Motor neuron (in vitro differentiated cells): ENCODE data around the gene METRNL. TPM values are rescaled to one million over a fixed set of nuclear protein-coding genes. Genes with fewer than 3 reads are reported as not detected.

ENCODE experiments used
- ATAC-seq, 8 experiments: fragments of 200-7000 bp; cut with Tn5 transposase; replicated peaks in 6 of 8; 2 replicates each; pipeline ENCODE4 v1.8.0; 2021; ENCODE audit warnings: mild to moderate bottlenecking in 8 of 8, moderate library complexity in 8 of 8
- H3K27ac ChIP-seq, 2 donors: fragments of 250-450 bp; sonication (Bioruptor Pico); 2 replicates each; pipeline ENCODE4 v1.9.0; 2021; ENCODE audit warnings: antibody characterized with exemption in 2 of 2, mild to moderate bottlenecking in 2 of 2, moderate library complexity in 1 of 2
- H3K4me1 ChIP-seq, 2 donors: fragments of 250-450 bp; sonication (Bioruptor Pico); replicated peaks in 1 of 2; 2 replicates each; pipeline ENCODE4 v1.6.1; 2021; ENCODE audit warnings: antibody characterized with exemption in 2 of 2, mild to moderate bottlenecking in 2 of 2, moderate library complexity in 1 of 2
- H3K4me3 ChIP-seq, 5 donors: fragments of 250-450 bp; sonication (Bioruptor Pico); 2 replicates each; pipeline ENCODE4 v1.9.0; 2021; ENCODE audit warnings: antibody characterized with exemption in 5 of 5, mild to moderate bottlenecking in 5 of 5, moderate library complexity in 4 of 5
- WGBS, 10 experiments: fragments of 450-650 bp; shearing (Covaris generic); methylation state at CpG; one replicate each; pipeline ENCODE4 v1.0.0; 2022; 5-methylcytosine and 5-hydroxymethylcytosine counted together
- in situ Hi-C, 9 experiments: fragments of 400-800 bp; cut with MboI; loops; one replicate each; pipeline ENCODE4 v1.15.0; 2021; ENCODE audit warnings: low sequenced_read_pairs in 9 of 9, low pct_unique_long_range_greater_than_20kb in 2 of 9; ENCODE audit not compliant: unreplicated experiment in 9 of 9
- total RNA-seq, 8 experiments: library from RNA; unstranded; fragments of 300-600 nt; gene quantifications; 2 replicates each; pipeline versions ENCODE4 v1.2.3 to v1.2.4, GENCODE V29; 2022

Gene METRNL
- total RNA-seq, 8 experiments from 2014 or later, result 1.5 to 122 (median 6.3) TPM

DNA sequence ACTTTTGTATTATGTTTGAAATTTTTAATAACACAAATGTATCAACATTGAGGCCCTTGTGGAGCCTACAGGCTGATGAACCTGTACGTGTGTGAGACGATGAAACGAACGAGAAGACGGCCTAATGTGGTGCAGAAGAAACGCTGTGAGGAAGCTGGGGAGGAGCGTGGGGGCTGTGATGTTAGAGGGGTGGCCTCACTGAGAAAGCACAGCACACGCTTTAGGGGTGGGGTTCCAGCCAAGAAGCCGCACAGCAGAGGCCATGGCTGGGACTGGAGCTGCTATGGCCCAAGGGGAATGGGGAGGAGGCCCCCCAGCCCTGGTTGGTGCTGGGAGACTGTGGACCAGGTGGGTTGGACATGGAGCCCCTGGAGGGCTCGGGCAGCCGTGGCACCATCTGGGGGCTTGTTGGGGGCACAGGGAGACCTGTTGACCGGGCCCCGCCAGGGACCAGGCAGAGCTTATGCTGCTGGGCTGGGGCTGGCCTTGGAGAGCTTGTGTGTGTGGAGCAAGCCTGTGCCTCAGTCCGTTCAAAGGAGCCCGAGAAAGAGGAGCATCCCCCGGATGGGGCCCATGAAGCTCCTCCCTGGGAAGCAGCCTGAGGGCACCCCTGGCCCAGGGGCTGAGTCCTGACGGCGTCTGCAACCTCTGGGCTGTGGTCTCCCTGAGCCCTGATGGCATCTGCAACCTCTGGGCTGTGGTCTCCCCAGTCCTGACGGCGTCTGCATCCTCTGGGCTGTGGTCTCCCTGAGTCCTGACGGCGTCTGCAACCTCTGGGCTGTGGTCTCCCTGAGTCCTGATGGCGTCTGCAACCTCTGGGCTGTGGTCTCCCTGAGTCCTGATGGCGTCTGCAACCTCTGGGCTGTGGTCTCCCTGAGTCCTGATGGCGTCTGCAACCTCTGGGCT is 44.7 kb downstream of the METRNL start:
- no peak overlapping the region for H3K27ac ChIP-seq
- H3K4me1 ChIP-seq, result no peaks in the 10 kb centered on the region
- in situ Hi-C loops, result no loop called here
- WGBS, 10 experiments, result 18 to 95% (median 80%) methylated on average over 1 to 8 of the region's 25 CpGs; no CpG with 5 or more reads in 3 of the 10 experiments
- no peak overlapping the region for H3K4me3 ChIP-seq
- no peak for ATAC-seq

DNA sequence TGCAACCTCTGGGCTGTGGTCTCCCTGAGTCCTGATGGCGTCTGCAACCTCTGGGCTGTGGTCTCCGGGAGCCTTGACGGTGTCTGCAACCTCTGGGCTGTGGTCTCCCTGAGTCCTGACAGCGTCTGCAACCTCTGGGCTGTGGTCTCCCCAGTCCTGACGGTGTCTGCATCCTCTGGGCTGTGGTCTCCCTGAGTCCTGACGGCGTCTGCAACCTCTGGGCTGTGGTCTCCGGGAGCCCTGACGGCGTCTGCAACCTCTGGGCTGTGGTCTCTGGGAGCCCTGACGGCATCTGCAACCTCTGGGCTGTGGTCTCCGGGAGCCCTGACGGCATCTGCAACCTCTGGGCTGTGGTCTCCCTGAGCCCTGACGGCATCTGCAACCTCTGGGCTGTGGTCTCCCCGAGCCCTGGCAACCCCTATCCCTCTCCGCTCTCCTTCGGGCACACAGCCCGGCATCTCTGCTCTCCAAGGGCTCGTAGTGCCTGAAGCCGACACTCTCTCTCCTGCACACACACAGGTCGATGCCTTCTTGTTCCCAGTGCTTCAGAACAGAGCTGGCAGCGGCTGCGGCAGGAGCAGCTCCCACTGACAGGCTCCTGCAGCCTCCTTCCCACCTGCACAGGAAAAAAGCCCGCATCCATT is 45.6 kb downstream of the METRNL start:
- no peak for ATAC-seq
- WGBS, 10 experiments, result 0 to 76% (median 30%) methylated on average over 1 to 8 of the region's 24 CpGs; no CpG with 5 or more reads in 6 of the 10 experiments
- H3K4me3 ChIP-seq, result no peak overlapping the region

DNA sequence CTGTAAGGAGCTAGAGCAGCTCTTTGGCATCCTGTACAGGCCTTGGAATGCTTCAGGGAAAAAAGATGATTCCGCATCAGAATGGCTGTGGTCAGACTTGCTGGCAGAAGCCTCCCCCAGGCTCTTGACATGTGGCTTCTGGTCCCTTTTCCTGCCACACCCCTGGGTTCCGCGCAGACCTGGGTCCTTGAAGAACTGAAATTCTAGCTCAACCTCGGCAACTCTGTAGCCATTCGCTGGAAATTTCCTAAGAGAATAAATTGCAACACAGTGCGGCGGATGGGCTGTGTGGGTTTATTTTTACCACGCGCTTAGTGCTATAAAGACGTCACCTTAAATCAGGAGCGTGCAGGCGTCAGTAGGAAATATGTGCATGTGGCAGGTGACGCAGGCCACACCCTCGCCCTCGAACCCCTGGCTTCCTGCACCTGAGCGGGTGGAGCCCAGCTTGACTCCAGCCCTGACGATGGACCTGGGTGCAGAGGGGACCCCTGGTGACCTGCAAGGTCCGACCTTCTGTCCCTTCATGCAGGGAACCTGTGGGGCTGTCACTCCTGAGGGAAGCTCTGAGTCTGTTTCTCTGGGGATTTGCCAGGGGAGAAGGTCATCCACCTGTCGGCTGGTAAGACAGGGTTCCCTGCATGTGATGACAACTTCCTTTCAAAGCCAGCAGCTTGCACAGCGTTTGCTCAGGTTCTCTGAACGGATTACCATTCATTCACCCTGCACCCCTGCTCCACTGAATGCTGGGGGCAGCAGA is 46.3 kb downstream of the METRNL start:
- WGBS, 10 experiments, result 27 to 100% (median 80%) methylated on average over 1 to 13 of the region's 21 CpGs; no CpG with 5 or more reads in 3 of the 10 experiments
- in situ Hi-C loops, result no loop called here
- no peaks in the 10 kb centered on the region for H3K4me1 ChIP-seq
- H3K27ac ChIP-seq, result no peak overlapping the region
- peak in 4 of 8 experiments; percentile 21 to 78 (median 60) for ATAC-seq
- H3K4me3 ChIP-seq, result no peak overlapping the region

More for the DNA sequence above, 45.6 kb downstream of the METRNL start:
- in situ Hi-C loops, result no loop called here
- Histone ChIP-seq H3K27ac (no peak overlapping the region), H3K4me1 (no peaks in the 10 kb centered on the region)

- 33 to 80% (median 65%) methylated on average over 1 to 6 of the region's 12 CpGs; no CpG with 5 or more reads in 3 of the 10 experiments for WGBS, 10 experiments
- ATAC-seq, result no peak
- H3K4me3 ChIP-seq, result no peak overlapping the region
- no peak overlapping the region for H3K27ac ChIP-seq
- in situ Hi-C loops, result no loop called here
- no peaks in the 10 kb centered on the region for H3K4me1 ChIP-seq
Measured at GRCh38 chr17:83126275-83126811, 46.9 kb downstream of the METRNL start.

DNA sequence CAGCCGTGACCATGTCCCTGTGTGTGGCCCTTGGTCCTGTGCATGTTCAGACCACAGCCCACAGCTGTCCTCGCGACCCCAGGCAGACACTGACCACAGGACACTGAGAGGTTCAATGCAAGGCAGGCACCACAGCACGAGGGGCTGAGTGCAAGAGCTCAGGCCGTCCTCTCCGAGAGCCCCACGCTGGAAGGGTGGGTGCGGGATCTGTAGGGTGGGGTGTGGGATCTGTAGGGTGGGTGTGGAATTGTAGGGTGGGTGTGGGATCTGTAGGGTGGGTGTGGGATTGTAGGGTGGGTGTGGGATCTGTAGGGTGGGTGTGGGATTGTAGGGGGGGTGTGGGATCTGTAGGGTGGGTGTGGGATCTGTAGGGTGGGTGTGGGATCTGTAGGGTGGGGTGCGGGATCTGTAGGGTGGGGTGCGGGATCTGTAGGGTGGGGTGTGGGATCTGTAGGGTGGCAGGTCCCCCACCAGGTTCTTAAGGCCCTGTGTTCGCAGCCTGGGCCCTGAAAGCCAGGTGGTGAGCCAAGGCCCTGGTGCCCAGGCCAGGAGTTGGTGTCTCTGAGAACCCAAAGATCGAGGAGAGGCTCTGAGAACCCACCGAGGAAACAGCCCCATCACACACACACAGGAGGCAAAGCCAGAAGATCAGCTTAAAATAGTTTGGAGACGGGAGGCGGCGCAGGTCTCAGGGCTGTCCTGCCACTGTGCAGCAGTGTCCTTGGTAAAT is 48.2 kb downstream of the METRNL start:
- no peak for ATAC-seq
- H3K27ac ChIP-seq, result no peak overlapping the region
- no CpG with 5 or more reads among the region's 16 CpGs for WGBS, 10 experiments
- no peaks in the 10 kb centered on the region for H3K4me1 ChIP-seq
- H3K4me3 ChIP-seq, result no peak overlapping the region
- in situ Hi-C loops, result no loop called here

- WGBS, 10 experiments, result 60 to 91% (median 81%) methylated on average over 1 to 16 of the region's 32 CpGs; no CpG with 5 or more reads in 1 of the 10 experiments
- in situ Hi-C loops, result no loop called here
- ATAC-seq, result no peak
- Histone ChIP-seq H3K4me3 (no peak overlapping the region), H3K27ac (no peak overlapping the region), H3K4me1 (no peaks in the 10 kb centered on the region)
Measured at GRCh38 chr17:83128306-83129240, 49.2 kb downstream of the METRNL start.

DNA sequence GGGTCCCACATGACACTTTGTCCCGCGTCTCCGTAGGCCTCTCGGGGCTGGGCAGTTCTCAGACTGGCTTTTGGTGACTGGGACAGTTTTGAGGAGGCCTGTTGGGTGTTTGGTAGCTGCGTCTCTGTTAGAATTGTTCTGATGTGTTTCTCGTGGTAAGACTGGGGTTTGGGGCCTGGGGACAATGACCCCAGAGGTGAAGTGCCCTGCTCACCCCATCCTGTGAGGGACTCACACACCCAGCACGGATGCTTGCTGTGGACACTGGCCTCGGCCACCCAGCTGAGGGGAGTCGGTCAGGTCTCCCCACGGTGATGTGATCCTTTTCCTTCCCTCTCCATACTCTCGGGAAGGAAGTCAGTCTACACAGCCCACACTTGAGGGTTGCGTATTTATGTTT is 50.3 kb downstream of the METRNL start:
- WGBS, 10 experiments, result 76 to 100% (median 92%) methylated on average over 2 to 9 of the region's 12 CpGs; no CpG with 5 or more reads in 4 of the 10 experiments
- no peak for ATAC-seq
- H3K27ac ChIP-seq, result no peak overlapping the region
- no peak overlapping the region for H3K4me3 ChIP-seq
- no peaks in the 10 kb centered on the region for H3K4me1 ChIP-seq
- in situ Hi-C loops, result no loop called here

GRCh38 chr17:83131401-83132011 is 52.1 kb downstream of the METRNL start:
- in situ Hi-C loops, result no loop called here
- Histone ChIP-seq H3K27ac (no peak overlapping the region), H3K4me1 (no peaks in the 10 kb centered on the region), H3K4me3 (no peak overlapping the region)
- 74 to 100% (median 91%) methylated on average over 1 to 7 of the region's 14 CpGs; no CpG with 5 or more reads in 3 of the 10 experiments for WGBS, 10 experiments
- ATAC-seq, result no peak

DNA sequence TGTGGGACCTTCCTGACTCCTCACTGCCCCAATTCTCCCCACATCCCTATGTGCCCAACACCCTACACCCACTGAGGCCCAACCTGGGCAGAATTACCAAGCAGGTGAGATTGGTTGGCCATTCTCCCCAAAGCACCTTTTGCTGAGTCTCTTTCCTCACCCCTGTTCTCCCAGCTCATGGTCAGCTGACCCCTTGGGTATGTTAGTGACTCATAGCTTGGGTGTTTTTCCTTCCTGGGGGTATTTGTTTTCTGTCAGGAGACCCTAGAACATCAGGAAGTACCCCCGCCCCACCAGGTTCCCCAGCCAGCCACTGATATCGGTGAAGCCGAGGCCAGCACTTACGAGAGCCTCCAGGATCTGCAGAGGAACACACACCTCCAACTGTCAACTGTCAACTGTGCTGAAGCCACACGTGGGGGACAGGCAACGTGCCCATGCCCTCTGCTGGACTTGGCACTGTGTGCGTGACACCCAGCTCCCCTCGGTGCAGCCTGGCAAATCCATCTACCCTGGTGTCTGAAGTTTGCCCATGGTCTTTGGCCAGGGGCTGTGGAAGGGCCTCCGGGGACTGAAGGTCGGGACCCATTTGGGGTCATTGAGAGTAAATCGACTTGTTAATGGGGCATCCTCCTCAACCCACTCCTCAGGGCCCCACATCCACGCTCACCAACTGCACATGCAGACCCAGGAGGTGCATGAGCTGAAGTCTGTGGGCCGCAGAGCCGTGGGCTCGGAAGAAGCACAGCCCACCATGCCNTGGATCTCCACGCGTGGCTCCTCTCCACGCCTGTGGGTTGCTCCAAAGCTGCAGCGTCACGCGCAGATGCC is 53.1 kb downstream of the METRNL start:
- H3K4me1 ChIP-seq, result no peaks in the 10 kb centered on the region
- H3K4me3 ChIP-seq, result no peak overlapping the region
- 40 to 93% (median 80%) methylated on average over 2 to 6 of the region's 21 CpGs; no CpG with 5 or more reads in 5 of the 10 experiments for WGBS, 10 experiments
- no peak overlapping the region for H3K27ac ChIP-seq
- ATAC-seq, result no peak
- in situ Hi-C loops, result no loop called here

DNA sequence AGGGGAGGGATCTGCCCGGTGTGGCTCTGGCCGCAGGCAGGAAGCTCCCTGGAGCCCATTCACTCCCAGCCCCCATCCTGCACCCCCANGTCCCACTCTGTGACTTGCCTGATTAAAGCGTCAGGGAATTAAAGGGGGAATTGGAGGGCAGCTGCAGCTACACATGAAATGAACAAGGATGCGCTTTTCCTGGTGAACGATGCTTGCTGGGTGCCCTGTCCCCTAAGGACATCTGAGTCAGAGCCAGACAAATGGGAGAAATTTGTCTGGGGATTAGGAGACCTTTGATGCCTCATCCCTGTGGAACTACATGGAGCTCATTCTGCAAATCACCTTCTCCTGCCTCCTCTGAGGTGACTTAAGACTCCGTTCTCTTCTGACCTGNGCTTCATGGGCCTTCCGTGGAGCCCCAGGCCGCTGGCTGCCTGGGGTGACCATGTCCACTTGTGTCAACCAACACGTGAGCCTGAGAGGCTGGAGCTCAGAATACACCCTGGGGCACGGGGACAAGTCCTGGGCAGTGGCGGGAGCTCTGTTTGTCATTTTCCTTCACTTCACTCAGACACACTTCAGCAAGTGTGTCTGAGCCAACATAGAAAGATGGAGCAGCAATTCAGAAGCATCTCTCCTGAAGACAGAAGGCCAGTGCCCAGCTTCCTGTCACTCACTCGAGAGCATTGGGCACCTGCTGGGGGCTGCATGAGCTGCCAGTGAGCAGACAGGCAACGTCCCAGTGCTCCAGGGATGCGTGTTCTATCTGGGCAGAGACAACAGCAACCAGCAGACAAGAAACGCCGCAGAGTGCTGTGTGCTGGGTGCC is 54.1 kb downstream of the METRNL start:
- in situ Hi-C loops, result no loop called here
- no peak overlapping the region for H3K27ac ChIP-seq
- no peak overlapping the region for H3K4me3 ChIP-seq
- no peaks in the 10 kb centered on the region for H3K4me1 ChIP-seq
- ATAC-seq, result peak in 1 of 8 experiments; percentile 23
- 0 to 84% (median 60%) methylated on average over 1 to 7 of the region's 16 CpGs; no CpG with 5 or more reads in 3 of the 10 experiments for WGBS, 10 experiments
